OCI-LY7 (cell line): ENCODE results near the gene OSBPL1A. TPM values are rescaled to one million over a fixed set of nuclear protein-coding genes. Genes with fewer than 3 reads are reported as not detected.

Experiments
- BruUV-seq: library from RNA; stranded (reverse); fragments of 400-500 nt; replicated peaks from 2 replicates; lab custom pipeline; 2021; lab: Mats Ljungman, UMichigan
- CTCF ChIA-PET: fragments of 300-600 bp; sonication (Branson Sonifier 250); formaldehyde crosslinking; loops from one replicate; lab custom pipeline; 2022; ENCODE audit warnings: antibody characterized with exemption; ENCODE audit not compliant: unreplicated experiment; lab: Charles Lee
- POLR2A ChIA-PET: fragments of 300-600 bp; sonication (Branson Sonifier 250); formaldehyde crosslinking; loops from one replicate; lab custom pipeline; 2022; ENCODE audit warnings: antibody characterized with exemption; lab: Charles Lee
- DNase-seq: peaks from one replicate; pipeline ENCODE4 v3.0.0-alpha.2; 2015; ENCODE audit warnings: low spot score
- H2AFZ ChIP-seq: fragments of 200-600 bp; sonication (generic), shearing (Covaris generic); 2 replicates; pipeline ENCODE4 v1.6.1; 2014; ENCODE audit warnings: mild to moderate bottlenecking, antibody characterized with exemption, low read length, moderate library complexity
- H3K27ac ChIP-seq: fragments of 200-600 bp; sonication (generic); 2 replicates; pipeline ENCODE4 v1.5.1; 2014; ENCODE audit warnings: mixed run types, low read depth, mild to moderate bottlenecking, moderate library complexity, low read length, inconsistent platforms; ENCODE audit not compliant: poor library complexity, severe bottlenecking
- H3K36me3 ChIP-seq: fragments of 200-600 bp; sonication (generic); 2 replicates; pipeline ENCODE4 v1.6.1; 2014; ENCODE audit warnings: mild to moderate bottlenecking, antibody characterized with exemption, low read length, moderate library complexity, mixed read lengths; ENCODE audit not compliant: insufficient read depth
- H3K4me1 ChIP-seq: fragments of 200-600 bp; sonication (generic); 2 replicates; pipeline ENCODE4 v1.5.1; 2014; ENCODE audit warnings: mild to moderate bottlenecking, low read length; ENCODE audit not compliant: insufficient read depth, poor library complexity, severe bottlenecking
- H3K4me2 ChIP-seq: fragments of 200-600 bp; sonication (generic); 2 replicates; pipeline ENCODE4 v1.6.1; 2014; ENCODE audit warnings: mild to moderate bottlenecking, low read length
- H3K4me3 ChIP-seq: fragments of 200-600 bp; sonication (generic); 2 replicates; pipeline ENCODE4 v1.5.1; 2014; ENCODE audit warnings: mild to moderate bottlenecking, low read depth, low read length; ENCODE audit not compliant: poor library complexity, severe bottlenecking
- H3K79me2 ChIP-seq: fragments of 200-600 bp; sonication (generic); 2 replicates; pipeline ENCODE4 v1.6.1; 2016; ENCODE audit warnings: low read depth, mild to moderate bottlenecking, low read length, moderate library complexity, mixed read lengths; ENCODE audit not compliant: insufficient read depth
- H3K9me2 ChIP-seq: fragments of 200-600 bp; sonication (generic); 2 replicates; pipeline ENCODE4 v1.6.1; 2016; ENCODE audit warnings: mild to moderate bottlenecking, low read length, mixed read lengths; ENCODE audit not compliant: insufficient read depth
- H3K9me3 ChIP-seq: fragments of 200-600 bp; sonication (generic); 2 replicates; pipeline ENCODE4 v1.6.1; 2014; ENCODE audit warnings: mild to moderate bottlenecking, mixed run types, low read length, mixed read lengths
- H4K20me1 ChIP-seq: fragments of 200-600 bp; sonication (generic); 2 replicates; pipeline ENCODE4 v1.6.1; 2014; ENCODE audit warnings: mild to moderate bottlenecking, antibody characterized with exemption, low read length, moderate library complexity, mixed read lengths; ENCODE audit not compliant: insufficient read depth
- EZH2phosphoT487 ChIP-seq: fragments of 200-600 bp; sonication (generic); IDR thresholded peaks from 2 replicates; pipeline ENCODE4 v1.6.1; 2018; ENCODE audit warnings: low read depth, borderline replicate concordance, mild to moderate bottlenecking, mixed run types, antibody characterized with exemption, low read length, moderate library complexity, mixed read lengths
- intact Hi-C: fragments of 100-400 bp; cut with micrococcal nuclease; formaldehyde crosslinking; loops from one replicate; pipeline ENCODE4 v1.10.0; 2022; ENCODE audit not compliant: unreplicated experiment
- total RNA-seq, 2 experiments: library from RNA; depleted of rRNA in 1 of 2; stranded (reverse); fragments of >200 nt in 1 of 2; shearing (Covaris generic) in 1 of 2; gene quantifications; 2 replicates each; pipeline ENCODE4 v1.2.3, GENCODE V29; 2014 to 2022
- TF ChIP-seq, protein P1 (sequence below): fragments of 200-600 bp; sonication (generic); conservative IDR thresholded peaks from 2 replicates; pipeline ENCODE4 v1.5.1; 2014; ENCODE audit warnings: mild to moderate bottlenecking, antibody characterized with exemption, low read length, moderate library complexity, mixed read lengths

OSBPL1A gene
- total RNA-seq, 2 experiments from 2014 or later, result 0.06 to 0.59 TPM

- Histone ChIP-seq H3K9me2 (no peaks in the 10 kb centered on the region), H3K27ac (no peak overlapping the region), H3K4me1 (no peaks in the 10 kb centered on the region), H4K20me1 (no peaks in the 10 kb centered on the region), H3K4me3 (no peak overlapping the region), H2AFZ (no peak overlapping the region), H3K79me2 (no peaks in the 10 kb centered on the region), H3K9me3 (no peaks in the 10 kb centered on the region), H3K4me2 (no peak overlapping the region), H3K36me3 (no peaks in the 10 kb centered on the region)
- no TSS peak for BruUV-seq
- intact Hi-C loops, result no loop called here
- POLR2A ChIA-PET, result interaction anchor here (0.7 to 1.3 kb wide), 4 partner anchors 12 to 1906 kb away, joined by 4 to 5 read pairs (median 4); no protein-coding TSS in a partner anchor
- TF ChIP-seq, protein P1, sequence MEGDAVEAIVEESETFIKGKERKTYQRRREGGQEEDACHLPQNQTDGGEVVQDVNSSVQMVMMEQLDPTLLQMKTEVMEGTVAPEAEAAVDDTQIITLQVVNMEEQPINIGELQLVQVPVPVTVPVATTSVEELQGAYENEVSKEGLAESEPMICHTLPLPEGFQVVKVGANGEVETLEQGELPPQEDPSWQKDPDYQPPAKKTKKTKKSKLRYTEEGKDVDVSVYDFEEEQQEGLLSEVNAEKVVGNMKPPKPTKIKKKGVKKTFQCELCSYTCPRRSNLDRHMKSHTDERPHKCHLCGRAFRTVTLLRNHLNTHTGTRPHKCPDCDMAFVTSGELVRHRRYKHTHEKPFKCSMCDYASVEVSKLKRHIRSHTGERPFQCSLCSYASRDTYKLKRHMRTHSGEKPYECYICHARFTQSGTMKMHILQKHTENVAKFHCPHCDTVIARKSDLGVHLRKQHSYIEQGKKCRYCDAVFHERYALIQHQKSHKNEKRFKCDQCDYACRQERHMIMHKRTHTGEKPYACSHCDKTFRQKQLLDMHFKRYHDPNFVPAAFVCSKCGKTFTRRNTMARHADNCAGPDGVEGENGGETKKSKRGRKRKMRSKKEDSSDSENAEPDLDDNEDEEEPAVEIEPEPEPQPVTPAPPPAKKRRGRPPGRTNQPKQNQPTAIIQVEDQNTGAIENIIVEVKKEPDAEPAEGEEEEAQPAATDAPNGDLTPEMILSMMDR, result no peak
- TF ChIP-seq EZH2phosphoT487, result no peak
- CTCF ChIA-PET, result no interaction called here
- no peak for DNase-seq
These were observed 192.7 kb downstream of the OSBPL1A start for GRCh38 chr18:24204904-24205303.

GRCh38 chr18:24201699-24202687, 195.6 kb downstream of the OSBPL1A start:
- ChIA-PET CTCF (no interaction called here), POLR2A (interaction anchor here (0.5 to 0.6 kb wide), 2 partner anchors 15 to 123 kb away, joined by 3 read pairs; no protein-coding TSS in a partner anchor)
- no peak overlapping the region for H2AFZ ChIP-seq
- no peak overlapping the region for H3K27ac ChIP-seq
- no peaks in the 10 kb centered on the region for H3K36me3 ChIP-seq
- H3K79me2 ChIP-seq, result no peaks in the 10 kb centered on the region
- no peaks in the 10 kb centered on the region for H3K9me3 ChIP-seq
- no TSS peak for BruUV-seq
- intact Hi-C loops, result no loop called here
- no peaks in the 10 kb centered on the region for H4K20me1 ChIP-seq
- no peaks in the 10 kb centered on the region for H3K4me1 ChIP-seq
- TF ChIP-seq, protein P1, result no peak
- no peak for TF ChIP-seq EZH2phosphoT487
- no peak for DNase-seq
- no peak overlapping the region for H3K4me2 ChIP-seq
- H3K4me3 ChIP-seq, result no peak overlapping the region
- H3K9me2 ChIP-seq, result no peaks in the 10 kb centered on the region
